HG03196 (cell line): ENCODE data around the gene NEO1.

ENCODE experiments used
- ATAC-seq: cut with Tn5 transposase; IDR thresholded peaks from one replicate; pipeline ENCODE4 v1.9.1; 2021; ENCODE audit not compliant: unreplicated experiment

Gene NEO1

DNA sequence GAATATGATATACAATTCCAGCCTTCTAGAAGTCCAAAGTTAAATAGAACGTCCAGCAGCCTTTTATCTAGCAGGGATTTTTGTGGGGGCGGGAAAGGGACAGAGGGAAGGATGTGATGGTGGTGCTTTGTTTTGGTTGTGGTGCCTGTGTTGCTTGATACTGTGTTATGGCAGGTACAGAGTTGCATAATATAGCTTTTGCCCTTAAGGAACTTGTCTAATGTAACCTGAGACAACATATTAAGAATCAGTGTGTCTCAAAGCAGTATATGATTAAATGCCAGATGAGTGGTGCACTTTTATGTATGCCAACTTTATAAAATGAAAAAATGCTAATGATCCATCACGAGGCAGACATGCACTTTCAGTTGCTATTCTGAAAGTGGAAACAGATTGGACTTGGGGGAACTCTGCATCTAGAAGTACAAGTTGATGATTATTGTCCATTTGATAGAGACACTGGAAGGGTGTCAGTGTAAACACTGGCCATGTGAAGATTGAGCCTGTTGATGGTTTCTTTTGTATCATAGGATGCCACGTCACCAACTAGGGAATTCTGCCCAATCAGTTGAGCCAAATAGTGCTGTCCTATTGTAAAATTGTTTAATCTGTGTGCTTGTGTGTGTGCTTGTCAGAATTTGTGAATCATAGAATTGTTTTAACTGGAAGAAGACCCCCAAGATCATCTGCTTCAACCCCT, 23.0 kb downstream of the NEO1 start:
- no peak for ATAC-seq

DNA sequence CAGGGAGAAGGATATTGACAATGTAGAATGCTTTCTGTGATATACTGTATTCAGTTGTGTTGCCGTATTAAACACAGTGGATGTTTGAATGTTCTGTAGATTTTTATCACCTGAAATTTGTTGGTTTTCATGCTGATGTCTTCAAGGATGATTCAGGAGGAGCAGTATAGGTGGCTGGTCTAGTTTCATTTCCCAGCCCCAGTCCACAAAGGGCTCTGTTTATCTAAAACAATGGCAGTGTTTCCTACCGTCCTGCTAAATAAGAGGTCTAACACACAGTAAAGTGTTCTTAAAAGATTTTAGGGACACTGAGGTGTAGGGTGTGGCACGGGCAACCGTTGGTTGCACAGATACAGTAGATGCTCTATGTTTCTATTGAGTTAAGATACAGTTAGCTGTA, 26.0 kb downstream of the NEO1 start:
- ATAC-seq: no peak

DNA sequence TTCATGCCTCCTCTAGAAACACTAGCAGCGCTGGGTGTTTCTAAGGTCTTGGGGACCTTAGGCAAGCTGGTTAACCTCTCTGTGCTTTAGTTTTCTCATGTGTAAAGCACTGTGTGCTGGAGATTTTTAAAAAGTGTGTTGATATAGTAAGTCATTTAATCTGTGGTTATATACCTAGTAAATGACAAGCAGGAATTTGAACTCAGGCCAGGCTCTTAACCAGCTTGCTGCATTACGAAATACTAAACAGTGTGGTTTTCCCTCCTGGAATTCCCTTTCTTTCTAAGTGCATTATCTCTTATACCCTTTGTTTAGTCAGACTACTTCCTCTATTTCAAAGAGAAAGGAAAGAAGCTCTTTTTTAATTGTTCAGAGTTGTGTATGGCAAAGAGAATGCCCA, 26.5 kb downstream of the NEO1 start:
- ATAC-seq: no peak

DNA sequence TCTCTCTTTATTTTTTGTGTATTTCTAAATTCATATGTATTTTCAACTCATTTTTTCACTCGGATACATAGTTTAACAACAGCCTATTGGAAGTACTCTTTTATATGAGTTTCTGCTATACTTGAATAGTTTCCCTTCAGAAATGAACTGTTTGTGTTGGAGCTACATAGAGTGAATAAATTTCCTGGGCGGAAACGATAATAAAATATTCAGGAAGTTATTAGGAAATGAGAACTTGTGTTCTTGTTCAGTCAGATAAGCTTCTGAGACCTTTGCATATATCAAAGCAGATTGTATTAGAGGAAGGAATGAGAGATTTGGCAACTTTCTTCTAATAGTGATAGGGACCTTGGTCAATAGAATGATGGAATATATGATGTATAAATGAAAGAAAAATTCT, 27.3 kb downstream of the NEO1 start:
- ATAC-seq: no peak

DNA sequence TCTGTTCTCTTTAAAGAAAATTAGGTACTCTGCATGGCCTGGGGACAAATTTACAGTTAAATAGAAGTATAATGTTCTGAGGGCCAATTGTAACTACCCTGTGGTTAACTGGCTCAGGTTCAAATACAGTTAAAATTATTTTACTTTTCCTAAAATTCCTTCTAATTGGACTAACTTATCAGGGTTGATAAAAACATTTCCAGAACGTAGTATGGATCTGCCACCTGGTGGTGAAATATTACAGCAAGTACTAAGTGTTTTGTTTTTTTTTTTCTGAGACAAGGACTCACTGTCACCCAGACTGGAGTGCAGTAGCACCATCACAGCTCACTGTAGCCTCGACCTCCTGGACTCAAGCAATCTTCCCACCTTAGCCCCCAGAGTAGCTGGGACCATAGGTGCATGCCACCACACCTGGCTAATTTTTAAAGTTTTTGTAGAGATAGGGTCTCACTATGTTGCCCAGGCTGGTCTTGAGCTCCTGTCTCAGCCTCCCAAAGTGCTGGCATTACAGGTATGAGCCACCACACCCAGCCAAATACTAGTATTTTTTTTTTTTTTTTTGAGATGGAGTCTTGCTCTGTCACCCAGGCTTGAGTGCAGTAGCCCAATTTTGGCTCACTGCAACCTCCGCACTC, 29.2 kb downstream of the NEO1 start:
- no peak for ATAC-seq

DNA sequence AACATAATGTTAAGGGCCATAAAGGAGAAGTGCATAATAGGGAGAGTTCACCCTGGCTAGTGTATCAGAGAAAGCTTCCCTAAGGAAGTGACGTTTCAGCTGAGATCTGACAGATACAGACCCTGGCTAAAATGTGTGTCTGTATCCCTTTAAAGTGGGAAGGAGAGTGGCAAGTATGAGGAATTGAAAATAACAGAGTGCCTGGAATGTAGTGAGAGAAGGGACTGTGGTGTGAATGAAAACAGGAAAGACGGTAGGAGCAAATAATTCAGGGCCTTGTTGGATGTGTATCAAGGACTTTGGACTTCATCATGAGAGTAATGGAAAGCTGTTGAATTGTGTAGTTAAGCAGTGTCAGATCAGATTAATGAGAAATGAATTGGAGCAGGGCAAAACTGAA, 30.5 kb downstream of the NEO1 start:
- no peak for ATAC-seq

DNA sequence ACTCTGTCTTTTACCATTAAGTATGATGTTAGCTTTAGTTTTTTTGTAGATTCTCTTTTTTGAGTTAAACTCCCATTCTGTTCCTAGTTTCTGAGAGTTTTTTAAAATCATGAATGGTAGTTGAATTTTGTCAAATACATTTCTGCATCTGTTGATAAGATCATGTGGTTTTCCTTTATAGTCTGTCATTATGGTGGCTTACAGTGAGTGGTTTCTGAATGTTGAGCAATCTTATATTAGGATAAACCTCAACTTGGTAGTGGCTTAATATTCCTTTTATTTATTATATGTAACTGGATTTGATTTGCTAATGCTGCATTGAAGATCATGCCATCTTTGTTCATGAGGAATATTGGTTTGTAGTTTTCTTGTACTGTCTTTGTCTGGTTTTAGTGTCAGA, 34.8 kb downstream of the NEO1 start:
- no peak for ATAC-seq

DNA sequence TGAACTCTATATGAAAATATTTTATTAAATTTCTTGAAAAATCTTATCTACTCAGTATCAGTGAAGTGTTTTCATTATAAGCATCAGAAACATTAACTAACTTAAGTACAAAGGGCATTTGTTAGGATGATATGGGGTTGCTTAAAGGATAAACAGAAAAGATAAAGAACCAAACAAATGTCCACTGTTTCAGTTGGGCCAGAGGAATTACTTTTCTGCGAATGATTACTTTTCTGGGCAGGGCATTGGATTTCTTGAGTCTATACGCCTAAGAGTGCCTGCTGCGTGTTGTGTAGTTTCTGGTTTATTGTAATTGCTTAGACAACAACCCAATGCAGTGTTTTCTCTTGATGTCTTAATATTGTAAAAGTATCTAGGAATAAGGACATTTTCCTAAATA, 52.8 kb downstream of the NEO1 start:
- no peak for ATAC-seq

DNA sequence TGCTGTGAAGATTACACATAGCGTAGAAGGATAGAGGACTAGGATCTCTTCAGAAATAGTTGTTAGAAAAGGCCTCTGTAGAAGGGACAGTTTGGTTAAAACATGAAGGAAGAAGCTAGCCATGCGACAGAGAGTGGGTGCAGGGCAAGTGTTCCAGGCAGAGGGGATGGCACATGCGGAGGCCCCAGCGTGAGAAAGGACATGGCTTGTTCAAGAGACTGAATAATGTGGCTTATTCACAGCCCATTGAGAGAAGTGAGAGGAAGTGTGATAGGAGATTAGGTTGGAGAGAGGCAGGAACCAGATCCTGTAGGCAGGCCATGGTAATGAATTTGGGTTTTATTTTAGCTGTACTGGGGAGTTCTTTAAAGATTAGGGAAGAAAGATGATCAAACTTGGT, 56.4 kb downstream of the NEO1 start:
- no peak for ATAC-seq

DNA sequence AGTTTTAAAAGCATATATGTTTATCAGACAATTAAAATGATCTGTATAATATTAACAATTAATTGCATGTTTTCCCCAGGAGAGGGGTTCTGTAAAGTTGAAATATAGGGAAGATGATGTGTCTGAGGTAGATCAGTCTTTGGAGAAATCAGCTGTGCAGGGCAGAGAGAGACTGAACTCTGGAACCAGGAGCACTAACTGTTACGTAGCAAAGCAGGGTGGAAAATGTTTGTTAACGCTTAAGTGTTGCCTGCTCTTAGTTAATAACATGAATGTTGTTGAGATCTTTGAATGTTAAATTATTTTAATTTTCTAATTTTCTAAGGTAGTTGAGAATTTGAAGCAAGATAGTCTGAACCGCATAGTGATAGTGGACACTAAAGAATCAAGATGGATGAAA, 57.5 kb downstream of the NEO1 start:
- ATAC-seq: no peak

DNA sequence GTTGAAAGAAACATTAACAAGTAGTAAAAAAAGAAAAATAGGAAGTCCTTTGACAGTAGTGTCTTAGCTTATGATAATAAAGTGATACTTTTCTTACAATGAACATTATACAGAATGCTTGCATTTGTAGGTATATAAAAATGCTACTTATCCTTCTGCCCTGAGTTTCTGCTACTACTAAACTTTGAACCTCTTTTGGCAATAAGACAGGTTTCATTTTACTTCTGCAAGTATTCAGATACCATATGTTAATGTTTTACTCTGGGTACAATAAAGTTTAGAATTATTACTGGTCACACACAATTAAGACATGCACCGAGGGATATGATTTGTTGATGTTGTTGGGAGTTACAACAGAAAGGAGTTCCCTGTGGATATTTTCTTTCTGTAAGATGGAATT, 57.9 kb downstream of the NEO1 start:
- ATAC-seq: no peak

DNA sequence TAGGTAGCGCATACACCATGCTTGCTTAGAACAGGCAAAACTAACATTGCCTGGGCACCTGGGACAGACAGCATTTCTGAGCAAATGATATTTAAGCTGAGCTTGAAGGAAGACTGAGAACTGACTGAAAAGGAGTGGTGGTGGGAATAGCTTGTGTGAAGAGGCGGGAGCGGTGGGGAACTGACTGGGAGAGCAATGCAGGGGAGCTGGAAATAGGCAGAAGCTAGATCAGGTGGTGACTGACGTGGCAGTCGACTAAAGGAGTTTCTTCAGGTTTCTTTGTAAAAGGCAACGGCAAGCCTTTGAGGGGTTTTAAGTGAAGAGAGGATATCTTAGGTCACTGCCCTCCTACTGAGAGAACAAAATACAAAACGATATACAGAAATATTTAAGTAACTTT, 61.8 kb downstream of the NEO1 start:
- no peak for ATAC-seq

DNA sequence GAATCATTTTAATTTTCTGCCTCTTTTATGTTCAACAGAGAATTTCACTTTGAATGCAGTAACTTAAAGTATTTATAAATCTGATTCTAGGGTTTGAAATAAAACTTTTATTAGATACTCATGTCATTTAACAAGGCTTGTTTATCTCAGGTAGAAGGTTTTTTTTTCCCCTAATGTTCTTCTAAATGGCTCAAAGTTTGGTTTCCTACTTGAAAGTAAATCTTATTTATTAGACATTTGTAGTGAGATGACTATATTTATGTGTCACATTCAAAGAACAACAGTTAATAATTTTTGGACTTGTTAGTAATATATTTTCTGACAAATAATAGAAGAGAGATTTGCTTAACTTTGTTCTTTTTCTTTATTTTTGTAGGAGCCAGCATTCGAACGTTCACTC, 63.9 kb downstream of the NEO1 start:
- ATAC-seq: no peak

DNA sequence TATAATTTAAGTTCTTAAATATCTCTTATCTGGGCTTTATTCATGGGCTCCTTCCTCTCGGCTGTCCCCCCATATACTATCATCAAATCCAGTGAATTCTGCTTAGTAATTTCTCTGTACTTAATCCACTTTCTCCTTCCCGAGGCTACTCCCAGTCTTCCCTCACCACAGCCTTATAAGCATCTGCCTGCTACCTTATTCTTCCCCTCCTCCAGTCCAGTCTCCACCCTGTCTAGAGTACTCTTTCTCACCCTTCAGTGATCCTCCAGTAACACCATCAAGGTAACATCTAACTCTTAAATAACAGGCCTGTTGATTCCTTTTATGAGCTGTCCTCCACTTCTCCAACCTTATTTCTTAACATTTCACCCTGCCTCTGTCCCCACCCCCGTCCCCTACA, 65.8 kb downstream of the NEO1 start:
- ATAC-seq: no peak

DNA sequence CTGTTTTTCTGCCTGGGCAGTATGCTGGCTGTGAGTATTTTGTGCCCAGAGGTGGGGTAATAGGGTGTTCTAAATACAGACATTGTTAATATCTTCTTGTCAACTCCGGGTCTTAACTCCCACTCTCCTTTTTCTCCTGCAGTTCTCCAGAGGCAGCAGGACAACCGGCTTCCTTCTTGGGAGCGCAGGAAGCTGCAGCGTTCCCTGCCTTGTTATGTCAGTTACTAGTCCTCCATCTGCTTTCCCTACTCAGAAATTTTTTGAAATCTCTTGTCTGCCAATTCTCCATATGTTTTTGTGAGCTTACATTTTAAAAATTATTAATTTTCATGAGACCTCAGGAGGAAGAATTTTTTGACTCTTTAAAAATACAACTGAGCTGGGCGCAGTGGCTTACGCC, 67.2 kb downstream of the NEO1 start:
- ATAC-seq: no peak

DNA sequence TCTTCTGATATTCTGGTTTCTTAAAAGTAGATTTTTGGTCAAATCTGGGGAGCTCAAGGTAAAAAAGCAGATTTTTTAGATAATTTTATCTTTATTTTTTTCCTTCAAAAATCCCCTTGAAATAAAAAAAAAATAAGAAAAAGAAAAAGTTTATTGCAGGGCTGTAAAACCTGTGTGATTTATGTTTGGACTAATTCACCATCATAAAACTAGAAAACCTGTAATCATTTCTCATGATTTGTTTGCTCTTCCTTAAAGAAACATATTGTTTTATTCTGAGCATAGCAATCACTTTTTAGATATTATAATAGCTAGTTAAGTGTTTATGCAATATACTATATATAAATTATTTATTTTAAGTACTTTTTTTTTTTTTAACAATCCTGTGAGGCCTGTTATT, 68.0 kb downstream of the NEO1 start:
- no peak for ATAC-seq

DNA sequence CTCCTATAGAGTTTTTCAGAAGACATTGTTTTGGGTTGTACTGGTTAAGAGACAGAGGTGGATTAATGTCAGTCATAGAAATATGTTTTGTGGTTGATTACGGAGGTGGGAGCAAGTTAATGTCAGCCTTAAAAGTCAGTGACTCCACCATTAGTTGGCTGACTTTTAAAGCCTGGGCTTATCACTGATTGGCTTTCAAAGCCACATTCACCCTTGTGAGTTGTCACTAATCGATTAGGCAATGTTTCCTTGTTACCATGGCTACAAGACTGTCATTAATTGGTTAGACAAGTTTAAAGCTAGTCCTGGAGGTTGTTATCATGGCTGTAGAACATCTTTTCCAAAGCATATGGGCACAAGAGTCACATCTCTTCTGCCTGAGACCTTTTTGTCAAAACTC, 73.0 kb downstream of the NEO1 start:
- ATAC-seq: no peak

DNA sequence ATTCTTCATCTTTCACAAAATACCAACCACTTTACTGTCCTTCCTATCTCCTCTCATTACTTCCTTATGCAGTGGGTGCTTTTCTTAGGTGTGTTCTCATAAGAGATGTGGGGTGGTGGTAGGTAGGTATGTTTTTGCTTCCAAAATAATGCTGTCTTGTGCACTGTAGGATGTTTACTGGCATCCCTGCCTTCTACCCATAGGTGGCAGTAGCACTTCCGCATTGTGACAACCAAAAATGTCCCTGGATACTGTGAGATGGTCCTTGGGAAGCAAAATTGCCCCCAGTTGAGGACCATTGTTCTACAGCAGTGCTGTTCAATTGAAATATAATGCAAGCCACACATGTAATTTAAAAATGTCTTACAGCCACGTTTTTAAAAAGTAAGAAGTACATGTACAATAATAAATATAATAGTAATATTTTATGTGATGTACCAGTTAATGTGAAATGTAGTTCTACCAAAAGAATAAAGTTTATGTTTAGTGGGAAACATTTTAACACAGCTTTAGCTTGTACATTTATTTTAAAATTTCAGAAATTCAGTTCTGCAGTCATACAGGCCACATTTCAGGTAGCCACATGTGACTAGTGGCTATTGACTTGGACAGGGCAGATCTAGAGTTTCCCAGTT, 75.2 kb downstream of the NEO1 start:
- no peak for ATAC-seq

DNA sequence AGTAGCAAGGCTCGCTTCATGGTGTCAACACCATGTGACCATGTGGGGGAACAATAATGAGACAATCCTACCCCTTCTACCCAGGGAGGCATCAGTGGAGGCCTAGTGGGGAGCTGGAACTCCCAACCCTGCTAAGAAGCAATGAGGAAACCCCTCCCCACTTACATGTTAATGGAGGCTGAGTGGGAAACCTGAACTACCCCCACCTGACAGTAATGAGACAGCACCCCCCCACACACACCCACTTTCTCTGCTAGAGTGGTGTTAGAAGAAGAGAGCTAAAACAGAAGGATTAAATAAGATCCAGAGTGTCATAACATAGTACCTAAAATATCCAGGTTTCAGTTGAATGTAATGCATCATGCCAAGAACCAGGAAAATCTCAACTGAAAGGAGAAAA, 78.6 kb downstream of the NEO1 start:
- ATAC-seq: no peak

DNA sequence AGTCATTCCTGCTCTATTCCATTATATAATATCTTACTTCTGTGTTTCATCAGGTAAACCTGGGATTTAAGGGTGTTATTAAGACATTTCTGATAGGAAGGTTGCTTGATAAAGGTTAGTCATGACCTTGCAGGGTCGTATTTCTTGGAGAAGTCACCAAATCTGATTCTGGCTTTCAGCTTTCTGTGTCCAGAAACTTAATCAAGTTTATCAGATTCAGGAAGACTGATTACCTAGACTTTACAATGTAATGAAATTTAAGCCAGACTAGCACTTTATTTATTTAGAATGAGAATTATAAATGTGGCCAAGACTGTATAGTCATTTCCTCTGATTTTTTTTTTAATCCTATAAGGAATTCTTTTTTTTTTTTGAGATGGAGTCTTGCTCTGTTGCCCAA, 81.9 kb downstream of the NEO1 start:
- no peak for ATAC-seq

DNA sequence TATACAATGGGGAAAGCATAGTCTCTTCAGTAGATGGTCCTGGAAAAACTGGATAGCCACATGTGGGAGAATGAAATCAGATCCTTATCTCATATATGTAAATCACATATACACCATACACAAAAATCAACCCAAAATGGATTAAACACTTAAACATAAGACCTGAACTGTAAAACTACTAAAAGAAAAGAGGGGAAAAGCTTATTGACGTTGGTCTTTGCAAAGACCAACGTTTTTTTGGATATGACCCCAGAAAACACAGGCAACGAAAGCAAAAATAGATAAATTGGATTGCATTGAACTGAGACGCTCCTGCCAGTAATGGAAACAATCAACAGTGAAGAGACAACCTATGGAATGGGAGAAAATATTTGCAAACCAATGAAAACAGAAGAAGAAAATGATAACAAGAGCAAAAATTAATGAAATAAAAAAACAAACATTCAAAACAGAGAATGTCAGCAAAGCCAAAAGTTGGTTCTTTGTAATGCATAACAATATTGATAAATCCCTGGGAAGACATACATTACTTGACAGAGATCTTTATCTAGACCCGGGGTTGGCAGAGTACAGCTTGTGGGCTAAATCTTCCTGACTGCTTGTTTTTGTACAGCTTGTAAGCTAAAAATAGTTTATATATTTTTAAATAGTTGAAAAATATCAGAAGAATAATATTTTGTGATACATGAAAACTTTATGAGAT, 86.9 kb downstream of the NEO1 start:
- no peak for ATAC-seq
